ENCODE data around the gene ANO8.

- TF ChIP-seq CTCF (IDR thresholded peaks at IDR 0.05) = peak in 3 of 4 experiments; percentile 7 to 33 (median 19)
- TF ChIP-seq POLR2A (IDR thresholded peaks at IDR 0.05) = no peak
- TF ChIP-seq POLR2AphosphoS5 (IDR thresholded peaks at IDR 0.05) = no peak
- TF ChIP-seq EP300 (IDR thresholded peaks at IDR 0.05) = no peak
Observed at GRCh38 chr19:17289489-17289888, 45.2 kb downstream of the ANO8 start.
